ENCODE measurements around the gene DEFB119. TPM values are rescaled to one million over a fixed set of nuclear protein-coding genes. Genes with fewer than 3 reads are reported as not detected.

Gene DEFB119
- total and polyA plus RNA-seq, 2 of the 13 experiments (the other 11 are each of a cell fraction or from before 2014, with no cell fraction given), result not detected

DNA sequence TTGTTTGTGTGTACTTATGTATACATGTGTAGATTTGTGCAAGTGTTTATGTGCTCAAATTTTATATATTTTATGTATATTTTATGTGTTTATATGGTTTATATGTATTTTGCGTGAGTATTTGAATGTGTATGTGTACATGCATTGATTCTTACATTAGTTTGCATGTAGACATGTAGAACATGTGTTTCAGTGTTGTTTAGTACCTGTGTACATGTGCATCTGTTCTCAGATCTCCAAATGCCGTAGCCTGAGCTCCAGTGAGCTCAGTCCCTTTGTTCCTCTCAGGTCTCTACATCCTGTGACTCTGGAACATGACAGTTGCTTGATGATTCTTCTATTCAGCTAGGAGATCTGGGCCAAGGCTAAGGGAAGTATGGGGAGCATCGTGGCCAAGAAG lies 4.5 kb upstream of the DEFB119 start:
- Histone ChIP-seq H4K20me1 (ENCODE audit: insufficient read depth, low read length) (no peaks in the 10 kb centered on the region), H3K4me2 (ENCODE audit: low read depth, low read length) (no peak overlapping the region), H3K4me1 (ENCODE audit: insufficient read depth, low read length) (no peaks in the 10 kb centered on the region), H3K9me3 (ENCODE audit: low read length) (no peaks in the 10 kb centered on the region), H3K27me3 (ENCODE audit: control insufficient read depth in 1 of 2, insufficient read depth in 2 of 2, low read length in 2 of 2) (peaks cover 0 to 6% of the 10 kb centered on the region in 2 experiments; a peak in 2 of 5 replicates), H3K79me2 (ENCODE audit: insufficient read depth, low read length) (no peaks in the 10 kb centered on the region), H2AFZ (ENCODE audit: low read length) (no peak overlapping the region), H3K4me3 (replicated peaks in 1 of 3; ENCODE audit: insufficient read depth in 1 of 3, low read depth in 2 of 3, low read length in 3 of 3) (no peak overlapping the region), H3K27ac (ENCODE audit: extremely low read length, insufficient read depth, low read length) (no peak overlapping the region), H3K9ac (ENCODE audit: insufficient read depth, low read depth, low read length) (no peak overlapping the region), H3K36me3 (replicated peaks in 1 of 2; ENCODE audit: control insufficient read depth in 1 of 2, insufficient read depth in 2 of 2, low read length in 2 of 2) (no peaks in the 10 kb centered on the region)
- FAIRE-seq (no peak), ATAC-seq (no peak), DNase-seq (ENCODE audit: low spot score) (no peak)
- TF ChIP-seq MAFG (CRISPR knock-in tag; IDR thresholded peaks at IDR 0.05), result no peak
- TF ChIP-seq, protein P1, sequence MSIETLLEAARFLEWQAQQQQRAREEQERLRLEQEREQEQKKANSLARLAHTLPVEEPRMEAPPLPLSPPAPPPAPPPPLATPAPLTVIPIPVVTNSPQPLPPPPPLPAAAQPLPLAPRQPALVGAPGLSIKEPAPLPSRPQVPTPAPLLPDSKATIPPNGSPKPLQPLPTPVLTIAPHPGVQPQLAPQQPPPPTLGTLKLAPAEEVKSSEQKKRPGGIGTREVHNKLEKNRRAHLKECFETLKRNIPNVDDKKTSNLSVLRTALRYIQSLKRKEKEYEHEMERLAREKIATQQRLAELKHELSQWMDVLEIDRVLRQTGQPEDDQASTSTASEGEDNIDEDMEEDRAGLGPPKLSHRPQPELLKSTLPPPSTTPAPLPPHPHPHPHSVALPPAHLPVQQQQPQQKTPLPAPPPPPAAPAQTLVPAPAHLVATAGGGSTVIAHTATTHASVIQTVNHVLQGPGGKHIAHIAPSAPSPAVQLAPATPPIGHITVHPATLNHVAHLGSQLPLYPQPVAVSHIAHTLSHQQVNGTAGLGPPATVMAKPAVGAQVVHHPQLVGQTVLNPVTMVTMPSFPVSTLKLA (IDR thresholded peaks at IDR 0.05), result peak; percentile 94
- no TSS peak for BruUV-seq (replicated peaks)
- intact Hi-C loops (cut with micrococcal nuclease; ENCODE audit: unreplicated experiment), result no loop called here
- CTCF ChIA-PET (ENCODE audit: low intra/inter-chr PET ratio, low total read pairs), result no interaction called here
- POLR2A ChIA-PET, result no interaction called here
- in situ Hi-C loops (cut with HindIII; ENCODE audit: extremely low pct_ligation_motif_present, low pct_unique_long_range_greater_than_20kb), result no loop called here
- WGBS (ENCODE audit: low lambda C conversion rate), result under 1% methylated on average over 3 of the region's 3 CpGs

DNA sequence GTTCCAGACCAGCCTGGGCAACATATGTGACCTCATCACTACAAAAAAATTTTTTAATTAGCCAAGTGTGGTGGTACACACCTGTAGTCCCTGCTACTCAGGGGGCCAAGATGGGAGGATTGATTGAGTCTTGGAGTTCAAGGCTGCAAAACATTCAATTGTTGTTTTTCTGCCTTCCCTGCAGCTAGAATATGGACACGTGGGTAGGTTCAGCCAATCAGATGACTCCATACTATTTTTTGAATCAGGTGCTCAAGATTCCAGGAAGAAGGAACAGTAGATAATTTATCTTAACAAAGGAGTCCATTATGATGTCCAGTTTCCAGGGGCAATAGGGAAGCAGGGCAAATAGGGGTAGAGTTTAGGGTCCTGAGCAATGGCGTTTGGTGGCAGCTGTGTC lies 2.4 kb upstream of the DEFB119 start:
- intact Hi-C loops (cut with micrococcal nuclease; ENCODE audit: unreplicated experiment), result no loop called here
- no peaks in the 10 kb centered on the region for H3K79me2 ChIP-seq (ENCODE audit: insufficient read depth, low read length)

More for the DNA sequence above, 2.4 kb upstream of the DEFB119 start:
- BruUV-seq (replicated peaks), result no TSS peak
- TF ChIP-seq MLLT10 (CRISPR knock-in tag; IDR thresholded peaks at IDR 0.05), result no peak
- TF ChIP-seq, protein P2, sequence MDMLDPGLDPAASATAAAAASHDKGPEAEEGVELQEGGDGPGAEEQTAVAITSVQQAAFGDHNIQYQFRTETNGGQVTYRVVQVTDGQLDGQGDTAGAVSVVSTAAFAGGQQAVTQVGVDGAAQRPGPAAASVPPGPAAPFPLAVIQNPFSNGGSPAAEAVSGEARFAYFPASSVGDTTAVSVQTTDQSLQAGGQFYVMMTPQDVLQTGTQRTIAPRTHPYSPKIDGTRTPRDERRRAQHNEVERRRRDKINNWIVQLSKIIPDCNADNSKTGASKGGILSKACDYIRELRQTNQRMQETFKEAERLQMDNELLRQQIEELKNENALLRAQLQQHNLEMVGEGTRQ (IDR thresholded peaks at IDR 0.05; ENCODE audit: low read depth, low read length), result peak; percentile 24; the same call in 1 of the 2 replicates
- TF ChIP-seq, protein P2 (CRISPR knock-in tag; IDR thresholded peaks at IDR 0.05; ENCODE audit: borderline replicate concordance), result no peak
- H3K4me3 ChIP-seq (replicated peaks in 1 of 3; ENCODE audit: insufficient read depth in 1 of 3, low read depth in 2 of 3, low read length in 3 of 3), result no peak overlapping the region
- POLR2A ChIA-PET, result no interaction called here
- no peak overlapping the region for H2AFZ ChIP-seq (ENCODE audit: low read length)
- DNase-seq (ENCODE audit: low spot score), result no peak
- H3K27ac ChIP-seq (ENCODE audit: extremely low read length, insufficient read depth, low read length), result no peak overlapping the region
- CTCF ChIA-PET (ENCODE audit: low intra/inter-chr PET ratio, low total read pairs), result no interaction called here
- 0% methylated on average over 2 of the region's 2 CpGs for WGBS (ENCODE audit: low lambda C conversion rate)
- peaks cover 0 to 9% of the 10 kb centered on the region in 2 experiments; a peak in 2 of 5 replicates for H3K27me3 ChIP-seq (ENCODE audit: control insufficient read depth in 1 of 2, insufficient read depth in 2 of 2, low read length in 2 of 2)
- H3K4me2 ChIP-seq (ENCODE audit: low read depth, low read length), result no peak overlapping the region
- H3K9me3 ChIP-seq (ENCODE audit: low read length), result no peaks in the 10 kb centered on the region
- H4K20me1 ChIP-seq (ENCODE audit: insufficient read depth, low read length), result no peaks in the 10 kb centered on the region
- ATAC-seq, result no peak
- H3K36me3 ChIP-seq (replicated peaks in 1 of 2; ENCODE audit: control insufficient read depth in 1 of 2, insufficient read depth in 2 of 2, low read length in 2 of 2), result no peaks in the 10 kb centered on the region
- H3K4me1 ChIP-seq (ENCODE audit: insufficient read depth, low read length), result no peaks in the 10 kb centered on the region
- in situ Hi-C loops (cut with HindIII; ENCODE audit: extremely low pct_ligation_motif_present, low pct_unique_long_range_greater_than_20kb), result no loop called here
- FAIRE-seq, result no peak
- H3K9ac ChIP-seq (ENCODE audit: insufficient read depth, low read depth, low read length), result no peak overlapping the region

Data from HepG2 (cell line).